Ishikawa (cell line): Measurements from ENCODE around the gene GPR161.

ENCODE experiments used
- CEBPB ChIP-seq: IDR thresholded peaks from 2 replicates; pipeline ENCODE4 v1.6.1; 2012
- CREB1 ChIP-seq: IDR thresholded peaks from 2 replicates; pipeline ENCODE4 v1.6.1; 2012; ENCODE audit warnings: low read depth
- EGR1 ChIP-seq: IDR thresholded peaks from 2 replicates; pipeline ENCODE4 v1.6.1; 2012
- EP300 ChIP-seq: IDR thresholded peaks from 2 replicates; pipeline ENCODE4 v1.6.1; 2012; ENCODE audit warnings: borderline replicate concordance
- FOXM1 ChIP-seq: IDR thresholded peaks from 2 replicates; pipeline ENCODE4 v1.6.1; 2012; ENCODE audit warnings: low read depth, borderline replicate concordance
- MAX ChIP-seq: IDR thresholded peaks from 2 replicates; pipeline ENCODE4 v1.6.1; 2012
- NFIC ChIP-seq: IDR thresholded peaks from 2 replicates; pipeline ENCODE4 v1.6.1; 2012
- RAD21 ChIP-seq: IDR thresholded peaks from 2 replicates; pipeline ENCODE4 v1.6.1; 2012; ENCODE audit warnings: low read depth
- REST ChIP-seq: IDR thresholded peaks from 2 replicates; pipeline ENCODE4 v1.6.1; 2012; ENCODE audit warnings: low read depth, mild to moderate bottlenecking
- TAF1 ChIP-seq: IDR thresholded peaks from 2 replicates; pipeline ENCODE4 v1.6.1; 2012; ENCODE audit warnings: low read depth, mild to moderate bottlenecking
- TCF12 ChIP-seq: IDR thresholded peaks from 2 replicates; pipeline ENCODE4 v1.6.1; 2012; ENCODE audit warnings: low read depth
- TEAD4 ChIP-seq: IDR thresholded peaks from 2 replicates; pipeline ENCODE4 v1.6.1; 2012
- USF1 ChIP-seq: IDR thresholded peaks from 2 replicates; pipeline ENCODE4 v1.6.1; 2012
- YY1 ChIP-seq: IDR thresholded peaks from 2 replicates; pipeline ENCODE4 v1.6.1; 2012; ENCODE audit warnings: low read depth
- ZBTB7A ChIP-seq: IDR thresholded peaks from 2 replicates; pipeline ENCODE4 v1.6.1; 2012; ENCODE audit warnings: low read depth

GPR161 gene

GRCh38 chr1:168089326-168089978, 47.3 kb downstream of the GPR161 start:
- TF ChIP-seq TEAD4 (no peak), USF1 (no peak), RAD21 (no peak), ZBTB7A (no peak), REST (no peak), TAF1 (no peak), NFIC (no peak), EGR1 (no peak), CEBPB (no peak), YY1 (no peak), TCF12 (no peak), FOXM1 (no peak), MAX (no peak)

- TF ChIP-seq TAF1 (no peak), EP300 (no peak), CEBPB (no peak), FOXM1 (no peak), ZBTB7A (no peak), TCF12 (no peak), MAX (no peak), USF1 (no peak), YY1 (no peak), EGR1 (no peak)
These were observed 48.0 kb downstream of the GPR161 start for GRCh38 chr1:168088511-168089325.

GRCh38 chr1:168087696-168088095, 49.0 kb downstream of the GPR161 start:
- no peak for TF ChIP-seq MAX
- TF ChIP-seq EGR1, result no peak
- TF ChIP-seq CREB1, result no peak
- no peak for TF ChIP-seq EP300
- TF ChIP-seq TAF1, result no peak
- TF ChIP-seq FOXM1, result no peak
- TF ChIP-seq USF1, result no peak
- TF ChIP-seq TCF12, result no peak
- no peak for TF ChIP-seq RAD21
- no peak for TF ChIP-seq NFIC
- TF ChIP-seq YY1, result no peak
- no peak for TF ChIP-seq ZBTB7A
- TF ChIP-seq CEBPB, result no peak
- TF ChIP-seq REST, result no peak
- no peak for TF ChIP-seq TEAD4

GRCh38 chr1:168086438-168086837, 50.3 kb downstream of the GPR161 start:
- TF ChIP-seq USF1 (no peak), TCF12 (no peak), TEAD4 (no peak), YY1 (no peak), RAD21 (no peak), EP300 (no peak), CEBPB (no peak), NFIC (no peak)
